HepG2 (cell line): ENCODE measurements around the gene PRR19. TPM values are rescaled to one million over a fixed set of nuclear protein-coding genes. Genes with fewer than 3 reads are reported as not detected.
A peak's percentile ranks its signal among the peaks of the same experiment; 100 is the strongest.

Experiments
- ATAC-seq: fragments of 200-7000 bp; cut with Tn5 transposase; 3 replicates; pipeline ENCODE4 v1.9.1; 2020; ENCODE audit warnings: mild to moderate bottlenecking, moderate library complexity
- BruUV-seq: library from RNA; stranded (reverse); fragments of 400-500 nt; replicated peaks from 2 replicates; lab custom pipeline; 2021; lab: Mats Ljungman, UMichigan
- CTCF ChIA-PET: fragments of 300-600 bp; formaldehyde crosslinking; extraction: SDS; loops from one replicate; lab custom pipeline; 2021; ENCODE audit warnings: low total read pairs, inconsistent platforms, low intra/inter-chr PET ratio; lab: Yijun Ruan, JAX
- POLR2A ChIA-PET: fragments of 350-600 bp; sonication (Branson Sonifier 250); formaldehyde crosslinking; loops from one replicate; lab custom pipeline; 2020; ENCODE audit warnings: antibody characterized with exemption, inconsistent platforms; lab: Yijun Ruan, JAX
- DNase-seq: peaks from one replicate; pipeline ENCODE4 v3.0.0-alpha.2; 2015; ENCODE audit warnings: low spot score
- FAIRE-seq: peaks from 3 replicates; lab custom pipeline; 2011; peaks lifted over from hg19 to GRCh38; lab: Jason Lieb, UNC
- H2AFZ ChIP-seq: one replicate; pipeline ENCODE4 v1.6.1; 2011; ENCODE audit warnings: low read length, inconsistent platforms
- H3K27ac ChIP-seq: fragments of 300-600 bp; 3 replicates; pipeline ENCODE4 v1.8.0; 2011; ENCODE audit warnings: mixed run types, mild to moderate bottlenecking, mixed read lengths, low read length, inconsistent platforms; ENCODE audit not compliant: insufficient read depth; ENCODE audit errors: extremely low read length
- H3K27me3 ChIP-seq, 2 experiments: fragments of 200-600 bp in 1 of 2; 2 replicates in 1 of 2; 3 replicates in 1 of 2; pipeline versions ENCODE4 v1.6.0 to v1.8.0; 2011; ENCODE audit warnings: low read length in 2 of 2, mild to moderate bottlenecking in 2 of 2, moderate library complexity in 2 of 2, inconsistent platforms in 1 of 2; ENCODE audit not compliant: insufficient read depth in 2 of 2, control insufficient read depth in 1 of 2
- H3K36me3 ChIP-seq, 2 experiments: fragments of 200-600 bp in 1 of 2; replicated peaks in 1 of 2; 2 replicates in 1 of 2; 3 replicates in 1 of 2; pipeline versions ENCODE4 v1.5.1 to v1.8.0; 2011; ENCODE audit warnings: low read length in 2 of 2, inconsistent platforms in 1 of 2; ENCODE audit not compliant: insufficient read depth in 2 of 2, control insufficient read depth in 1 of 2
- H3K4me1 ChIP-seq: 2 replicates; pipeline ENCODE4 v1.5.1; 2012; ENCODE audit warnings: low read length, inconsistent platforms; ENCODE audit not compliant: insufficient read depth
- H3K4me2 ChIP-seq: 2 replicates; pipeline ENCODE4 v1.6.0; 2011; ENCODE audit warnings: low read depth, low read length, inconsistent platforms
- H3K4me3 ChIP-seq, 3 experiments: fragments of 200-600 bp in 1 of 3; sonication (generic), shearing (Covaris generic) in 1 of 3; replicated peaks in 1 of 3; 2 replicates each; pipeline ENCODE4 v1.5.1; 2011 to 2016; ENCODE audit warnings: low read length in 3 of 3, inconsistent platforms in 2 of 3, low read depth in 2 of 3, mild to moderate bottlenecking in 2 of 3, control low read depth in 1 of 3, mixed read lengths in 1 of 3; ENCODE audit not compliant: insufficient read depth in 1 of 3
- H3K79me2 ChIP-seq: one replicate; pipeline ENCODE4 v1.6.1; 2011; ENCODE audit warnings: low read length, inconsistent platforms; ENCODE audit not compliant: insufficient read depth
- H3K9ac ChIP-seq: 2 replicates; pipeline ENCODE4 v1.6.0; 2011; ENCODE audit warnings: mild to moderate bottlenecking, low read depth, low read length, inconsistent platforms; ENCODE audit not compliant: insufficient read depth
- H3K9me3 ChIP-seq: 2 replicates; pipeline ENCODE4 v1.5.1; 2012; ENCODE audit warnings: mild to moderate bottlenecking, low read length
- H4K20me1 ChIP-seq: 2 replicates; pipeline ENCODE4 v1.6.0; 2011; ENCODE audit warnings: inconsistent platforms, mild to moderate bottlenecking, low read length, moderate library complexity; ENCODE audit not compliant: insufficient read depth
- DMAP1 ChIP-seq: IDR thresholded peaks from 2 replicates; pipeline ENCODE4 v1.6.1; 2016
- HOXA9 ChIP-seq: sonication (generic); formaldehyde crosslinking; IDR thresholded peaks from 2 replicates; pipeline ENCODE4 v1.8.1; 2022; ENCODE audit warnings: missing genetic modification reagents, mild to moderate bottlenecking, moderate library complexity, borderline replicate concordance
- PCBP1 ChIP-seq: fragments of 200-400 bp; formaldehyde crosslinking; IDR thresholded peaks from 2 replicates; pipeline ENCODE4 v1.6.1; 2017; ENCODE audit warnings: mild to moderate bottlenecking, low read depth, low read length, borderline replicate concordance
- ZNF749 ChIP-seq: sonication (generic); formaldehyde crosslinking; IDR thresholded peaks from 2 replicates; pipeline ENCODE4 v1.8.0; 2022; ENCODE audit warnings: mild to moderate bottlenecking, missing genetic modification reagents, moderate library complexity, borderline replicate concordance
- WGBS: methylation state at CpG from one replicate; pipeline ENCODE4 v1.1.6; 2017; ENCODE audit warnings: low lambda C conversion rate; 5-methylcytosine and 5-hydroxymethylcytosine counted together
- in situ Hi-C: cut with HindIII; loops from 2 replicates; pipeline ENCODE4 v1.10.0; 2017; ENCODE audit warnings: low pct_unique_long_range_greater_than_20kb; ENCODE audit not compliant: extremely low pct_ligation_motif_present
- intact Hi-C: fragments of 100-400 bp; cut with micrococcal nuclease; formaldehyde crosslinking; loops from one replicate; pipeline ENCODE4 v1.10.0; 2022; ENCODE audit not compliant: unreplicated experiment
- polyA plus RNA-seq, 8 experiments: library from polyadenylated mRNA; depleted of rRNA in 3 of 8; stranded (reverse) in 7 of 8; unstranded in 1 of 8; fragments of >200 nt; fragmentation: Illumina TruSeq in 4 of 8; extraction: Trizol in 4 of 8; gene quantifications; 2 replicates each; pipeline versions ENCODE4 v1.2.1 to v1.2.3, GENCODE V29; 2011 to 2016; ENCODE audit warnings: low read depth in 4 of 8, missing spikeins in 1 of 8, mixed read lengths in 1 of 8; ENCODE audit not compliant: insufficient read depth in 1 of 8
- total RNA-seq, 5 experiments: library from RNA; depleted of rRNA; stranded (reverse); fragments of >200 nt; fragmentation: Illumina TruSeq; extraction: Trizol; gene quantifications; 2 replicates each; pipeline ENCODE4 v1.2.3, GENCODE V29; 2016; ENCODE audit warnings: low read depth in 1 of 5
- TF ChIP-seq, protein P1 (sequence below): sonication (generic); formaldehyde crosslinking; IDR thresholded peaks from 2 replicates; pipeline ENCODE4 v1.5.0; 2020; ENCODE audit warnings: mild to moderate bottlenecking, low read depth, missing genetic modification reagents, borderline replicate concordance

The PRR19 gene
- total and polyA plus RNA-seq, 2 of the 13 experiments (the other 11 are each of a cell fraction or from before 2014, with no cell fraction given), result 0.21 to 0.33 TPM

GRCh38 chr19:42280815-42281145 lies 21.2 kb upstream of the PRR19 start:
- Histone ChIP-seq H3K4me1 (peaks cover 63% of the 10 kb centered on the region), H3K27ac (peak overlapping the region; percentile 72), H3K27me3 (no peaks in the 10 kb centered on the region; a peak in 1 of 5 replicates), H3K4me3 (peak overlapping the region; percentile 70 to 83 (median 73)), H4K20me1 (peaks cover 11% of the 10 kb centered on the region; the same call in 1 of the 2 replicates), H2AFZ (no peak overlapping the region), H3K36me3 (no peaks in the 10 kb centered on the region; a peak in 1 of 5 replicates), H3K9me3 (no peaks in the 10 kb centered on the region), H3K4me2 (peak overlapping the region; percentile 86), H3K9ac (peak overlapping the region; percentile 73), H3K79me2 (peaks cover 24% of the 10 kb centered on the region)
- intact Hi-C loops, result loop anchor here (1.0 kb wide), 1 partner anchor 11 kb away; the partner anchor contains the start of gene CIC
- TF ChIP-seq ZNF749 (CRISPR knock-in tag), result 0 out of 2 replicates have a peak, but pooled peaks have one; percentile 7
- TF ChIP-seq, protein P1, sequence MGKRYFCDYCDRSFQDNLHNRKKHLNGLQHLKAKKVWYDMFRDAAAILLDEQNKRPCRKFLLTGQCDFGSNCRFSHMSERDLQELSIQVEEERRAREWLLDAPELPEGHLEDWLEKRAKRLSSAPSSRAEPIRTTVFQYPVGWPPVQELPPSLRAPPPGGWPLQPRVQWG (CRISPR knock-in tag), result no peak
- TF ChIP-seq HOXA9 (CRISPR knock-in tag), result 0 out of 2 replicates have a peak, but pooled peaks have one; percentile 9
- TF ChIP-seq DMAP1, result no peak
- TF ChIP-seq PCBP1, result 0 out of 2 replicates have a peak, but pooled peaks have one; percentile 13
- no TSS peak for BruUV-seq
- ChIA-PET POLR2A (interaction anchor here (0.8 to 7.4 kb wide), 6 partner anchors 11 to 60 kb away, joined by 3 to 117 read pairs (median 20); partner anchors contain the start of genes CIC, ERF, GSK3A and ZNF526), CTCF (interaction anchor here (1.8 to 1.9 kb wide), 2 partner anchors 10 to 35 kb away, joined by 5 to 7 read pairs; no protein-coding TSS in a partner anchor)
- under 1% methylated on average over 16 of the region's 20 CpGs for WGBS
- DNase-seq (no peak), FAIRE-seq (no peak), ATAC-seq (no peak; the same call in 2 of the 3 replicates)
- in situ Hi-C loops, result no loop called here
